HepG2 (cell line): ENCODE data around the gene SLC20A1. TPM values are rescaled to one million over a fixed set of nuclear protein-coding genes. Genes with fewer than 3 reads are reported as not detected.

Source experiments
- BRF2 ChIP-seq: sonication (generic); formaldehyde crosslinking; IDR thresholded peaks from 2 replicates; pipeline ENCODE4 v1.8.1; 2022; ENCODE audit warnings: mild to moderate bottlenecking, missing genetic modification reagents
- EP300 ChIP-seq, 3 experiments: sonication (generic) in 1 of 3; formaldehyde crosslinking in 1 of 3; IDR thresholded peaks; 2 replicates each; pipeline versions ENCODE4 v1.5.1 to v1.6.1; 2011 to 2020; ENCODE audit warnings: low read depth in 2 of 3, low read length in 2 of 3, borderline replicate concordance in 1 of 3, improper control_type of control experiment in 1 of 3, mild to moderate bottlenecking in 1 of 3, missing genetic modification reagents in 1 of 3, moderate library complexity in 1 of 3
- FOSL1 ChIP-seq: sonication (generic); formaldehyde crosslinking; IDR thresholded peaks from 2 replicates; pipeline ENCODE4 v1.9.0; 2021; ENCODE audit warnings: missing genetic modification reagents, borderline replicate concordance
- GPBP1L1 ChIP-seq: sonication (generic); formaldehyde crosslinking; IDR thresholded peaks from 2 replicates; pipeline ENCODE4 v1.5.0; 2020; ENCODE audit warnings: mild to moderate bottlenecking, missing genetic modification reagents
- JUND ChIP-seq: sonication (generic); formaldehyde crosslinking; IDR thresholded peaks from 2 replicates; pipeline ENCODE4 v1.8.0; 2022; ENCODE audit warnings: mild to moderate bottlenecking, missing genetic modification reagents
- MED13 ChIP-seq: sonication (generic); formaldehyde crosslinking; IDR thresholded peaks from 2 replicates; pipeline ENCODE4 v1.5.0; 2020; ENCODE audit warnings: missing genetic modification reagents
- NFYB ChIP-seq: sonication (generic); formaldehyde crosslinking; IDR thresholded peaks from 2 replicates; pipeline ENCODE4 v1.4.0; 2020; ENCODE audit warnings: missing genetic modification reagents
- NR3C1 ChIP-seq: sonication (generic); formaldehyde crosslinking; IDR thresholded peaks from 2 replicates; pipeline ENCODE4 v1.4.0; 2020; ENCODE audit warnings: missing genetic modification reagents
- PTBP1 ChIP-seq: fragments of 200-400 bp; formaldehyde crosslinking; IDR thresholded peaks from 2 replicates; pipeline ENCODE4 v1.6.1; 2018; ENCODE audit warnings: low read length, low read depth; ENCODE audit not compliant: poor library complexity, severe bottlenecking
- RBAK ChIP-seq: sonication (generic); formaldehyde crosslinking; IDR thresholded peaks from 2 replicates; pipeline ENCODE4 v1.5.1; 2020; ENCODE audit warnings: mild to moderate bottlenecking, missing genetic modification reagents
- RFX1 ChIP-seq: fragments of 450-650 bp; IDR thresholded peaks from 2 replicates; pipeline ENCODE4 v1.6.1; 2017
- RXRA ChIP-seq: sonication (generic); formaldehyde crosslinking; IDR thresholded peaks from 2 replicates; pipeline ENCODE4 v1.5.1; 2020; ENCODE audit warnings: missing genetic modification reagents
- ZBTB33 ChIP-seq: sonication (generic); formaldehyde crosslinking; IDR thresholded peaks from 2 replicates; pipeline ENCODE4 v1.4.0; 2020; ENCODE audit warnings: missing genetic modification reagents
- ZFP36 ChIP-seq: fragments of 150-350 bp; IDR thresholded peaks from 2 replicates; pipeline ENCODE4 v1.6.1; 2018; ENCODE audit warnings: borderline replicate concordance, low read length, low read depth; ENCODE audit not compliant: partially characterized antibody
- ZMYM3 ChIP-seq: sonication (generic); formaldehyde crosslinking; IDR thresholded peaks from 2 replicates; pipeline ENCODE4 v1.5.1; 2020; ENCODE audit warnings: mild to moderate bottlenecking, missing genetic modification reagents
- ZNF230 ChIP-seq: sonication (generic); formaldehyde crosslinking; IDR thresholded peaks from 2 replicates; pipeline ENCODE4 v1.4.0; 2020; ENCODE audit warnings: mild to moderate bottlenecking, missing genetic modification reagents
- ZNF292 ChIP-seq: sonication (generic); formaldehyde crosslinking; IDR thresholded peaks from 2 replicates; pipeline ENCODE4 v1.8.1; 2022; ENCODE audit warnings: mild to moderate bottlenecking, low read depth, missing genetic modification reagents, borderline replicate concordance
- ZNF547 ChIP-seq: sonication (generic); formaldehyde crosslinking; IDR thresholded peaks from 2 replicates; pipeline ENCODE4 v1.5.1; 2020; ENCODE audit warnings: mild to moderate bottlenecking, missing genetic modification reagents
- ZNF629 ChIP-seq: sonication (generic); formaldehyde crosslinking; conservative IDR thresholded peaks from 2 replicates; pipeline ENCODE4 v1.5.0; 2020; ENCODE audit warnings: missing genetic modification reagents
- ZNF660 ChIP-seq: sonication (generic); formaldehyde crosslinking; IDR thresholded peaks from 2 replicates; pipeline ENCODE4 v1.5.1; 2020; ENCODE audit warnings: mild to moderate bottlenecking, low read depth, missing genetic modification reagents, borderline replicate concordance
- ZNF724P ChIP-seq: sonication (generic); formaldehyde crosslinking; IDR thresholded peaks from 2 replicates; pipeline ENCODE4 v1.8.0; 2022; ENCODE audit warnings: missing genetic modification reagents, borderline replicate concordance
- ZNF770 ChIP-seq: sonication (generic); formaldehyde crosslinking; IDR thresholded peaks from 2 replicates; pipeline ENCODE4 v1.5.0; 2020; ENCODE audit warnings: mild to moderate bottlenecking, missing genetic modification reagents
- ZSCAN29 ChIP-seq: sonication (generic); formaldehyde crosslinking; conservative IDR thresholded peaks from 2 replicates; pipeline ENCODE4 v1.4.0; 2020; ENCODE audit warnings: mild to moderate bottlenecking, missing genetic modification reagents
- polyA plus RNA-seq, 8 experiments: library from polyadenylated mRNA; depleted of rRNA in 3 of 8; stranded (reverse) in 7 of 8; unstranded in 1 of 8; fragments of >200 nt; fragmentation: Illumina TruSeq in 4 of 8; extraction: Trizol in 4 of 8; gene quantifications; 2 replicates each; pipeline versions ENCODE4 v1.2.1 to v1.2.3, GENCODE V29; 2011 to 2016; ENCODE audit warnings: low read depth in 4 of 8, missing spikeins in 1 of 8, mixed read lengths in 1 of 8; ENCODE audit not compliant: insufficient read depth in 1 of 8
- total RNA-seq, 5 experiments: library from RNA; depleted of rRNA; stranded (reverse); fragments of >200 nt; fragmentation: Illumina TruSeq; extraction: Trizol; gene quantifications; 2 replicates each; pipeline ENCODE4 v1.2.3, GENCODE V29; 2016; ENCODE audit warnings: low read depth in 1 of 5

The SLC20A1 gene
- total and polyA plus RNA-seq, 2 of the 13 experiments (the other 11 are each of a cell fraction or from before 2014, with no cell fraction given), result 54.0 to 85.9 TPM

- no peak for TF ChIP-seq ZNF770
- TF ChIP-seq ZBTB33 (CRISPR knock-in tag), result no peak
- peak; percentile 89; the same call in 1 of the 2 replicates for TF ChIP-seq RXRA
- TF ChIP-seq EP300 (IDR thresholded peaks at IDR 0.05; ENCODE audit: low read depth in 2 of 2, low read length in 2 of 2), result peak; percentile 48 to 94; a peak in 3 of 4 replicates
- peak; percentile 90 for TF ChIP-seq EP300 (CRISPR knock-in tag; IDR thresholded peaks at IDR 0.05; ENCODE audit: borderline replicate concordance)
- peak; percentile 59; the same call in 1 of the 2 replicates for TF ChIP-seq ZMYM3 (CRISPR knock-in tag)
- TF ChIP-seq RFX1, result no peak
- TF ChIP-seq ZNF629, result no peak
- TF ChIP-seq ZNF724P (CRISPR knock-in tag), result no peak
- TF ChIP-seq NFYB (CRISPR knock-in tag), result no peak
- TF ChIP-seq ZNF292, result no peak
- TF ChIP-seq GPBP1L1 (CRISPR knock-in tag), result no peak
- TF ChIP-seq FOSL1, result peak; percentile 89; the same call in 1 of the 2 replicates
- TF ChIP-seq ZNF230 (CRISPR knock-in tag), result no peak
- TF ChIP-seq RBAK, result 0 out of 2 replicates have a peak, but pooled peaks have one; percentile 28
- peak; percentile 96 for TF ChIP-seq JUND (CRISPR knock-in tag)
- TF ChIP-seq ZFP36, result no peak
- TF ChIP-seq ZNF660 (CRISPR knock-in tag), result no peak
- no peak for TF ChIP-seq PTBP1
- TF ChIP-seq NR3C1 (CRISPR knock-in tag), result no peak
- TF ChIP-seq ZSCAN29 (CRISPR knock-in tag), result peak; percentile 66; the same call in 1 of the 2 replicates
- no peak for TF ChIP-seq MED13 (CRISPR knock-in tag)
- TF ChIP-seq ZNF547, result no peak
- peak; percentile 48; the same call in 1 of the 2 replicates for TF ChIP-seq BRF2 (CRISPR knock-in tag)
Observed at GRCh38 chr2:112644155-112644932, 1.4 kb upstream of the SLC20A1 start (continued).
